Measurements from ENCODE around the gene CD69. TPM values are rescaled to one million over a fixed set of nuclear protein-coding genes. Genes with fewer than 3 reads are reported as not detected.

Gene CD69
- total and polyA plus RNA-seq, 2 donors (not counting 3 experiments of a cell fraction or from before 2014, with no cell fraction given) = 0.49 to 4.4 TPM

GRCh38 chr12:9792961-9793617 is 32.4 kb upstream of the CD69 start:
- FAIRE-seq = peak; percentile 76
- H3K9me3 ChIP-seq (replicated peaks; ENCODE audit: control insufficient read depth, insufficient read depth, low read length) = no peaks in the 10 kb centered on the region
- peak overlapping the region; percentile 82 for H3K4me2 ChIP-seq (ENCODE audit: insufficient read depth, low read length)

More at GRCh38 chr12:9792961-9793617, 32.4 kb upstream of the CD69 start:
- H3K27ac ChIP-seq (ENCODE audit: insufficient read depth, low read depth, low read length) = peak overlapping the region; percentile 79
- ChIA-PET POLR2A (no interaction called here), CTCF (interaction anchor here (0.7 to 1.6 kb wide), 3 partner anchors 18 to 50 kb away, joined by 3 to 17 read pairs (median 3); no protein-coding TSS in a partner anchor)
- no peak overlapping the region for H3K9ac ChIP-seq (replicated peaks; ENCODE audit: extremely low read depth, insufficient read depth, low read length)
- H4K20me1 ChIP-seq (replicated peaks; ENCODE audit: control insufficient read depth, extremely low read depth, insufficient read depth, low read length) = no peaks in the 10 kb centered on the region
- peak; percentile 65 for DNase-seq (ENCODE audit: low read depth, low spot score)
- TF ChIP-seq POLR2AphosphoS5 (IDR thresholded peaks at IDR 0.05; ENCODE audit: insufficient read depth, low read depth, low read length) (peak; percentile 43), MYC (IDR thresholded peaks at IDR 0.05; ENCODE audit: low read depth, low read length) (no peak), JUN (IDR thresholded peaks at IDR 0.05; ENCODE audit: borderline replicate concordance, insufficient read depth, insufficient read length, low read depth) (peak; percentile 72), EZH2 (IDR thresholded peaks at IDR 0.05; ENCODE audit: borderline replicate concordance, low read depth, low read length, severe bottlenecking) (no peak), FOS (IDR thresholded peaks at IDR 0.05; ENCODE audit: borderline replicate concordance, insufficient read depth, low read length) (peak; percentile 70), MAX (IDR thresholded peaks at IDR 0.05; ENCODE audit: insufficient read depth, insufficient read length) (no peak), GATA2 (IDR thresholded peaks at IDR 0.05; ENCODE audit: insufficient read depth, insufficient read length, low read depth, low read length) (peak; percentile 79), POLR2A (IDR thresholded peaks at IDR 0.05; ENCODE audit: low read depth, low read length) (no peak), CTCF (IDR thresholded peaks at IDR 0.05; ENCODE audit: extremely low read depth in 1 of 2, insufficient read depth in 1 of 2, low read depth in 1 of 2, low read length in 2 of 2) (no peak)
- BruUV-seq (replicated peaks) = TSS peak; percentile 54
- no peaks in the 10 kb centered on the region for H3K27me3 ChIP-seq (ENCODE audit: control insufficient read depth in 2 of 2, insufficient read depth in 2 of 2, low read length in 2 of 2)
- H3K9me1 ChIP-seq (replicated peaks; ENCODE audit: control insufficient read depth, extremely low read depth, insufficient read depth, low read length) = no peaks in the 10 kb centered on the region
- H3K4me1 ChIP-seq (ENCODE audit: control insufficient read depth, extremely low read depth, insufficient read depth, low read length) = peaks cover 45% of the 10 kb centered on the region
- dilution Hi-C loops (cut with MboI; ENCODE audit: extremely low pct_ligation_motif_present, low sequenced_read_pairs) = no loop called here
- no peak overlapping the region for H3K4me3 ChIP-seq (replicated peaks in 1 of 3; ENCODE audit: insufficient read depth in 1 of 3, low read depth in 1 of 3, low read length in 3 of 3)
- no peaks in the 10 kb centered on the region for H3K36me3 ChIP-seq (ENCODE audit: control insufficient read depth in 2 of 2, extremely low read depth in 1 of 2, insufficient read depth in 2 of 2, low read length in 2 of 2)
- H2AFZ ChIP-seq (ENCODE audit: low read depth, low read length) = peak overlapping the region; percentile 67
- no peaks in the 10 kb centered on the region for H3K79me2 ChIP-seq (ENCODE audit: control insufficient read depth, insufficient read depth, low read length)
- intact Hi-C loops (cut with micrococcal nuclease) = loop anchor here (1.0 kb wide), 1 partner anchor 18 kb away; no protein-coding TSS in a partner anchor

All from endothelial cell of umbilical vein (primary cell).